K562 (cell line): Measurements from ENCODE around the gene REM2. TPM values are rescaled to one million over a fixed set of nuclear protein-coding genes. Genes with fewer than 3 reads are reported as not detected.

Experiments
- ATAC-seq: fragments of 200-7000 bp; cut with Tn5 transposase; 3 replicates; pipeline ENCODE4 v1.9.1; 2020; ENCODE audit warnings: moderate library complexity
- BruUV-seq: library from RNA; stranded (reverse); fragments of 400-500 nt; replicated peaks from 2 replicates; lab custom pipeline; 2021; lab: Mats Ljungman, UMichigan
- CTCF ChIA-PET: fragments of 300-600 bp; formaldehyde crosslinking; extraction: SDS; loops from one replicate; lab custom pipeline; 2021; ENCODE audit warnings: low intra/inter-chr PET ratio; lab: Yijun Ruan, JAX
- POLR2A ChIA-PET: fragments of 300-600, 350-650 bp; sonication (Branson Sonifier 250); formaldehyde crosslinking; extraction: SDS; loops from one replicate; lab custom pipeline; 2021; ENCODE audit warnings: antibody characterized with exemption, inconsistent platforms; lab: Yijun Ruan, JAX
- DNase-seq, 4 experiments: peaks; one replicate each; pipeline versions ENCODE4 v3.0.0 to v3.0.0-alpha.2; 2011 to 2018; ENCODE audit warnings: low spot score in 3 of 4, mixed read lengths in 3 of 4; ENCODE audit errors: extremely low read depth in 1 of 4
- FAIRE-seq: peaks from 2 replicates; lab custom pipeline; 2011; peaks lifted over from hg19 to GRCh38; lab: Jason Lieb, UNC
- H2AFZ ChIP-seq: 2 replicates; pipeline ENCODE4 v1.6.0; 2011; ENCODE audit warnings: low read depth, low read length, control low read depth, inconsistent platforms
- H3K27ac ChIP-seq: fragments of 200-600 bp; 3 replicates; pipeline ENCODE4 v1.8.0; 2011; ENCODE audit warnings: low read depth, mild to moderate bottlenecking, control low read depth, inconsistent platforms, low read length, moderate library complexity, mixed read lengths; ENCODE audit errors: extremely low read depth
- H3K27me3 ChIP-seq, 2 experiments: fragments of 300-600 bp in 1 of 2; 2 replicates in 1 of 2; 3 replicates in 1 of 2; pipeline versions ENCODE4 v1.6.0 to v1.8.0; 2011; ENCODE audit warnings: inconsistent platforms in 2 of 2, low read length in 2 of 2, mild to moderate bottlenecking in 1 of 2, mixed read lengths in 1 of 2, moderate library complexity in 1 of 2; ENCODE audit not compliant: control insufficient read depth in 2 of 2, insufficient read depth in 2 of 2
- H3K36me3 ChIP-seq: fragments of 300-600 bp; 3 replicates; pipeline ENCODE4 v1.8.0; 2011; ENCODE audit warnings: mild to moderate bottlenecking, low read length, inconsistent platforms; ENCODE audit not compliant: control insufficient read depth, insufficient read depth
- H3K4me1 ChIP-seq, 2 experiments: fragments of 200-600 bp in 1 of 2; replicated peaks in 1 of 2; 2 replicates in 1 of 2; 3 replicates in 1 of 2; pipeline versions ENCODE4 v1.5.1 to v1.8.0; 2011; ENCODE audit warnings: inconsistent platforms in 2 of 2, low read length in 2 of 2, mild to moderate bottlenecking in 1 of 2, mixed read lengths in 1 of 2, moderate library complexity in 1 of 2; ENCODE audit not compliant: control insufficient read depth in 2 of 2, insufficient read depth in 2 of 2
- H3K4me2 ChIP-seq: 2 replicates; pipeline ENCODE4 v1.6.1; 2011; ENCODE audit warnings: low read length, control low read depth, inconsistent platforms, mixed read lengths; ENCODE audit not compliant: insufficient read depth
- H3K4me3 ChIP-seq: fragments of 200-600 bp; sonication (generic), shearing (Covaris generic); 2 replicates; pipeline ENCODE4 v1.5.1; 2016; ENCODE audit warnings: control low read depth, inconsistent platforms
- H3K79me2 ChIP-seq: fragments of 200-600 bp; 3 replicates; pipeline ENCODE4 v1.8.0; 2011; ENCODE audit warnings: low read length, inconsistent platforms; ENCODE audit not compliant: control insufficient read depth, insufficient read depth
- H3K9ac ChIP-seq, 2 experiments: 2 replicates each; pipeline versions ENCODE4 v1.6.0 to v1.6.1; 2011; ENCODE audit warnings: low read depth in 2 of 2, low read length in 2 of 2, control low read depth in 1 of 2, inconsistent platforms in 1 of 2, mild to moderate bottlenecking in 1 of 2, mixed read lengths in 1 of 2; ENCODE audit not compliant: insufficient read depth in 1 of 2
- H3K9me1 ChIP-seq: one replicate; pipeline ENCODE4 v1.6.0; 2011; ENCODE audit warnings: inconsistent platforms, mild to moderate bottlenecking, low read length, moderate library complexity; ENCODE audit not compliant: control insufficient read depth, insufficient read depth
- H3K9me3 ChIP-seq: replicated peaks from 2 replicates; pipeline ENCODE4 v1.5.1; 2011; ENCODE audit warnings: low read depth, low read length, inconsistent platforms; ENCODE audit not compliant: control insufficient read depth, insufficient read depth
- H4K20me1 ChIP-seq: replicated peaks from 2 replicates; pipeline ENCODE4 v1.6.1; 2011; ENCODE audit warnings: low read length, inconsistent platforms, mixed read lengths; ENCODE audit not compliant: control insufficient read depth, insufficient read depth
- ARHGAP35 ChIP-seq: fragments of 450-650 bp; IDR thresholded peaks from 2 replicates; pipeline ENCODE4 v1.6.1; 2018; ENCODE audit not compliant: partially characterized antibody
- CEBPZ ChIP-seq: fragments of 150-350 bp; IDR thresholded peaks from 2 replicates; pipeline ENCODE4 v1.6.1; 2014; ENCODE audit warnings: low read depth, mild to moderate bottlenecking, low read length, borderline replicate concordance
- CREB1 ChIP-seq, 2 experiments: sonication (generic) in 1 of 2; formaldehyde crosslinking in 1 of 2; IDR thresholded peaks; 2 replicates each; pipeline versions ENCODE4 v1.6.1 to v1.8.0; 2012 to 2022; ENCODE audit warnings: inconsistent platforms in 1 of 2, mild to moderate bottlenecking in 1 of 2, missing genetic modification reagents in 1 of 2, moderate library complexity in 1 of 2
- DPF2 ChIP-seq: fragments of 450-650 bp; IDR thresholded peaks from 2 replicates; pipeline ENCODE4 v1.6.1; 2016
- HCFC1 ChIP-seq: IDR thresholded peaks from 2 replicates; pipeline ENCODE4 v1.6.1; 2012; ENCODE audit warnings: low read depth, low read length, improper control_type of control experiment
- HOXB6 ChIP-seq: fragments of 250-450 bp; sonication (Bioruptor Pico); IDR thresholded peaks from 2 replicates; pipeline ENCODE4 v1.5.1; 2022; ENCODE audit warnings: mild to moderate bottlenecking, borderline replicate concordance
- MCM3 ChIP-seq: fragments of 450-650 bp; IDR thresholded peaks from 2 replicates; pipeline ENCODE4 v1.6.1; 2016
- MXD1 ChIP-seq: fragments of 250-450 bp; sonication (Bioruptor Pico); IDR thresholded peaks from 2 replicates; pipeline ENCODE4 v1.8.0; 2021; ENCODE audit warnings: borderline replicate concordance, mild to moderate bottlenecking, moderate library complexity; ENCODE audit not compliant: poor library complexity, severe bottlenecking
- POLR2H ChIP-seq: IDR thresholded peaks from 2 replicates; pipeline ENCODE4 v1.6.1; 2016; ENCODE audit warnings: missing genetic modification characterization, low read depth, mild to moderate bottlenecking, control low read depth, missing compliant biosample characterization, moderate library complexity
- PRDM10 ChIP-seq: fragments of 450-650 bp; IDR thresholded peaks from 2 replicates; pipeline ENCODE4 v1.6.1; 2018; ENCODE audit not compliant: partially characterized antibody
- PURB ChIP-seq: sonication (generic); formaldehyde crosslinking; IDR thresholded peaks from 2 replicates; pipeline ENCODE4 v1.9.0; 2021; ENCODE audit warnings: low read depth, mild to moderate bottlenecking, missing genetic modification reagents
- SMAD4 ChIP-seq: fragments of 250-450 bp; sonication (Bioruptor Pico); conservative IDR thresholded peaks from 2 replicates; pipeline ENCODE4 v1.8.0; 2021; ENCODE audit warnings: inconsistent platforms, mild to moderate bottlenecking, moderate library complexity
- SREBF1 ChIP-seq: fragments of 150-350 bp; IDR thresholded peaks from 2 replicates; pipeline ENCODE4 v1.6.1; 2014; ENCODE audit warnings: antibody characterized with exemption, low read depth, low read length, borderline replicate concordance
- ZNF274 ChIP-seq: IDR thresholded peaks from 2 replicates; pipeline ENCODE4 v1.6.1; 2011; ENCODE audit warnings: low read depth, mild to moderate bottlenecking, low read length, moderate library complexity, borderline replicate concordance
- ZNF507 ChIP-seq: conservative IDR thresholded peaks from 2 replicates; pipeline ENCODE4 v1.6.1; 2017; ENCODE audit warnings: missing genetic modification characterization, missing compliant biosample characterization
- WGBS: fragments of 100-300 bp; shearing (Covaris generic); methylation state at CpG from one replicate; pipeline ENCODE4 v1.1.6; 2016; ENCODE audit warnings: low coverage, mixed read lengths; ENCODE audit not compliant: insufficient coverage; ENCODE audit errors: missing lambda C conversion rate; 5-methylcytosine and 5-hydroxymethylcytosine counted together
- in situ Hi-C: fragments of 300-500 bp; cut with MboI; formaldehyde crosslinking; loops from 4 replicates; pipeline ENCODE4 v1.15.0; 2018; ENCODE audit warnings: inconsistent platforms, mixed read lengths
- intact Hi-C: fragments of 100-400 bp; cut with micrococcal nuclease; formaldehyde crosslinking; loops from 2 replicates; pipeline ENCODE4 v1.14.2; 2022
- polyA plus RNA-seq, 8 experiments: library from polyadenylated mRNA; depleted of rRNA in 4 of 8; stranded (reverse) in 5 of 8; unstranded in 3 of 8; fragments of >200 nt; fragmentation: Nextera tagmentation in 2 of 8; fragmentation: Illumina TruSeq in 1 of 8; extraction: Ambion mirVana in 2 of 8; extraction: Trizol in 1 of 8; gene quantifications; 2 replicates each; pipeline versions ENCODE4 v1.2.1 to v1.2.3, GENCODE V29; 2011 to 2014; ENCODE audit warnings: inconsistent platforms in 1 of 8, missing spikeins in 1 of 8
- total RNA-seq, 7 experiments: library from RNA; depleted of rRNA in 6 of 7; stranded (reverse); fragments of >200 nt in 6 of 7; fragmentation: Illumina TruSeq in 2 of 7; extraction: Trizol in 2 of 7; gene quantifications; 2 replicates each; pipeline versions ENCODE4 v1.2.1 to v1.2.3, GENCODE V29; 2011 to 2021; ENCODE audit warnings: low replicate concordance in 1 of 7

REM2 gene
- total and polyA plus RNA-seq, 9 of the 15 experiments (the other 6 are each of a cell fraction or from before 2014, with no cell fraction given): 0.18 to 1.0 (median 0.38) TPM

- 100% methylated on average over 5 of the region's 5 CpGs for WGBS
- no peak overlapping the region for H3K27ac ChIP-seq
- no peak overlapping the region for H3K4me2 ChIP-seq
- BruUV-seq: no TSS peak
- CTCF ChIA-PET: no interaction called here
- no peaks in the 10 kb centered on the region for H3K9me1 ChIP-seq
- peaks cover 9 to 30% of the 10 kb centered on the region in 2 experiments for H3K4me1 ChIP-seq
- H4K20me1 ChIP-seq: no peaks in the 10 kb centered on the region
- peaks cover 85% of the 10 kb centered on the region for H3K36me3 ChIP-seq
- H3K9me3 ChIP-seq: no peaks in the 10 kb centered on the region
- POLR2A ChIA-PET: interaction anchor here (0.7 to 1.1 kb wide), 3 partner anchors 15 to 1413 kb away, joined by 3 to 4 read pairs (median 3); partner anchors contain the start of gene METTL3
- in situ Hi-C loops (no loop called here), intact Hi-C loops (no loop called here)
- DNase-seq: no peak
- H3K27me3 ChIP-seq: no peaks in the 10 kb centered on the region
- no peak for FAIRE-seq
- no peak overlapping the region for H3K4me3 ChIP-seq
- no peak for ATAC-seq
- no peak overlapping the region for H3K9ac ChIP-seq
- no peak overlapping the region for H2AFZ ChIP-seq
- peaks cover 36% of the 10 kb centered on the region for H3K79me2 ChIP-seq
- TF ChIP-seq POLR2H (no peak), DPF2 (no peak), HOXB6 (CRISPR knock-in tag) (no peak), CEBPZ (no peak), ZNF507 (tag) (no peak), SREBF1 (no peak), SMAD4 (CRISPR knock-in tag) (no peak), PURB (CRISPR knock-in tag) (no peak), PRDM10 (no peak), MXD1 (no peak), HCFC1 (no peak), ZNF274 (no peak), MCM3 (no peak), ARHGAP35 (no peak), CREB1 (IDR thresholded peaks at IDR 0.05) (no peak), CREB1 (CRISPR knock-in tag; IDR thresholded peaks at IDR 0.05) (no peak)
Observed at GRCh38 chr14:22923746-22924145, 40.7 kb downstream of the REM2 start.
